ENCODE measurements around the gene UBE2E2.

- TF ChIP-seq CTCF (tag by site-specific recombination; IDR thresholded peaks at IDR 0.05): no peak
- TF ChIP-seq SCRT2 (tag by site-specific recombination; IDR thresholded peaks at IDR 0.05): no peak
- TF ChIP-seq SP2 (tag by site-specific recombination; IDR thresholded peaks at IDR 0.05): no peak
- no peak for TF ChIP-seq ZNF121 (tag by site-specific recombination; IDR thresholded peaks at IDR 0.05)
- TF ChIP-seq ZNF423 (tag by site-specific recombination; IDR thresholded peaks at IDR 0.05): no peak
- no peak for TF ChIP-seq ZBTB8A (tag by site-specific recombination; IDR thresholded peaks at IDR 0.05)
- no peak for TF ChIP-seq ZNF214 (tag by site-specific recombination; IDR thresholded peaks at IDR 0.05; ENCODE audit: borderline replicate concordance)
- TF ChIP-seq ZNF211 (tag by site-specific recombination; IDR thresholded peaks at IDR 0.05; ENCODE audit: low read depth): no peak
- no peak for TF ChIP-seq BCL11A (tag by site-specific recombination; IDR thresholded peaks at IDR 0.05; ENCODE audit: low read depth)
- no peak for TF ChIP-seq ZNF704 (tag by site-specific recombination; IDR thresholded peaks at IDR 0.05)
- TF ChIP-seq GFI1B (tag by site-specific recombination; IDR thresholded peaks at IDR 0.05): no peak
Measured at GRCh38 chr3:23324745-23325144, 121.6 kb downstream of the UBE2E2 start.

Data from HEK293 (cell line).